Panc1 (cell line): ENCODE results near the gene RNU5B-1. TPM values are rescaled to one million over a fixed set of nuclear protein-coding genes. Genes with fewer than 3 reads are reported as not detected.

Experiments
- ATAC-seq: fragments of 200-7000 bp; cut with Tn5 transposase; 2 replicates; pipeline ENCODE4 v1.9.1; 2020; ENCODE audit warnings: mild to moderate bottlenecking, moderate library complexity
- BruUV-seq: library from RNA; stranded (reverse); fragments of 400-500 nt; replicated peaks from 2 replicates; lab custom pipeline; 2021; lab: Mats Ljungman, UMichigan
- CTCF ChIA-PET: fragments of 300-600 bp; sonication (Branson Sonifier 250); formaldehyde crosslinking; loops from one replicate; lab custom pipeline; 2022; ENCODE audit warnings: antibody characterized with exemption; lab: Charles Lee
- POLR2A ChIA-PET: fragments of 300-600 bp; sonication (Branson Sonifier 250); formaldehyde crosslinking; loops from one replicate; lab custom pipeline; 2022; ENCODE audit warnings: antibody characterized with exemption; lab: Charles Lee
- DNase-seq: peaks from one replicate; pipeline ENCODE4 v3.0.0-alpha.2; 2010; ENCODE audit warnings: low read depth, low spot score
- H3K27ac ChIP-seq: 2 replicates; pipeline ENCODE4 v1.5.1; 2011; ENCODE audit warnings: mild to moderate bottlenecking, low read length, inconsistent platforms
- H3K27me3 ChIP-seq: fragments of 200-500 bp; sonication (Bioruptor generic); 2 replicates; pipeline ENCODE4 v1.6.0; 2014; ENCODE audit warnings: low read length, inconsistent platforms; ENCODE audit not compliant: control insufficient read depth, insufficient read depth
- H3K36me3 ChIP-seq: fragments of 200-500 bp; sonication (Bioruptor generic); 2 replicates; pipeline ENCODE4 v1.5.1; 2014; ENCODE audit warnings: inconsistent platforms, mild to moderate bottlenecking, low read length, moderate library complexity; ENCODE audit not compliant: control insufficient read depth, insufficient read depth
- H3K4me1 ChIP-seq: 2 replicates; pipeline ENCODE4 v1.5.1; 2011; ENCODE audit warnings: inconsistent platforms, mild to moderate bottlenecking, low read length, moderate library complexity; ENCODE audit not compliant: control insufficient read depth, insufficient read depth
- H3K4me3 ChIP-seq, 2 experiments: 2 replicates each; pipeline ENCODE4 v1.5.1; 2011 to 2012; ENCODE audit warnings: low read depth in 2 of 2, low read length in 2 of 2, mild to moderate bottlenecking in 2 of 2, inconsistent platforms in 1 of 2, moderate library complexity in 1 of 2
- H3K9me3 ChIP-seq: fragments of 200-500 bp; sonication (Bioruptor generic); 2 replicates; pipeline ENCODE4 v1.5.1; 2014; ENCODE audit warnings: low read depth, mild to moderate bottlenecking, inconsistent platforms, low read length, moderate library complexity; ENCODE audit not compliant: control insufficient read depth, insufficient read depth
- POLR2AphosphoS5 ChIP-seq: IDR thresholded peaks from 2 replicates; pipeline ENCODE4 v1.6.1; 2012; ENCODE audit warnings: mild to moderate bottlenecking, low read depth, low read length, moderate library complexity
- SIN3A ChIP-seq: IDR thresholded peaks from 2 replicates; pipeline ENCODE4 v1.6.1; 2012; ENCODE audit warnings: low read depth, mild to moderate bottlenecking, low read length, moderate library complexity, borderline replicate concordance; ENCODE audit not compliant: insufficient read depth
- TCF7L2 ChIP-seq: IDR thresholded peaks from 2 replicates; pipeline ENCODE4 v1.6.1; 2011; ENCODE audit warnings: mild to moderate bottlenecking, low read depth, low read length, inconsistent platforms
- in situ Hi-C: cut with HindIII; loops from 2 replicates; pipeline ENCODE4 v1.10.0; 2016; ENCODE audit warnings: low sequenced_read_pairs, low pct_unique_long_range_greater_than_20kb
- intact Hi-C: fragments of 100-400 bp; cut with micrococcal nuclease; formaldehyde crosslinking; loops from one replicate; pipeline ENCODE4 v1.10.0; 2022; ENCODE audit not compliant: unreplicated experiment
- total RNA-seq: library from RNA; stranded (reverse); gene quantifications from one replicate; pipeline ENCODE4 v1.2.1, GENCODE V29; 2021; ENCODE audit not compliant: unreplicated experiment
- TF ChIP-seq, protein P1 (sequence below): fragments of 450-650 bp; IDR thresholded peaks from 2 replicates; pipeline ENCODE4 v1.5.1; 2017; ENCODE audit warnings: mild to moderate bottlenecking
- TF ChIP-seq, protein P2 (sequence below), 2 experiments: IDR thresholded peaks; 2 replicates each; pipeline ENCODE4 v1.6.1; 2011 to 2012; ENCODE audit warnings: low read depth in 2 of 2, control low read depth in 1 of 2, low read length in 1 of 2, mild to moderate bottlenecking in 1 of 2, moderate library complexity in 1 of 2; ENCODE audit not compliant: insufficient read depth in 1 of 2

The RNU5B-1 gene
- total RNA-seq, 1 experiment from 2014 or later, result not detected

DNA sequence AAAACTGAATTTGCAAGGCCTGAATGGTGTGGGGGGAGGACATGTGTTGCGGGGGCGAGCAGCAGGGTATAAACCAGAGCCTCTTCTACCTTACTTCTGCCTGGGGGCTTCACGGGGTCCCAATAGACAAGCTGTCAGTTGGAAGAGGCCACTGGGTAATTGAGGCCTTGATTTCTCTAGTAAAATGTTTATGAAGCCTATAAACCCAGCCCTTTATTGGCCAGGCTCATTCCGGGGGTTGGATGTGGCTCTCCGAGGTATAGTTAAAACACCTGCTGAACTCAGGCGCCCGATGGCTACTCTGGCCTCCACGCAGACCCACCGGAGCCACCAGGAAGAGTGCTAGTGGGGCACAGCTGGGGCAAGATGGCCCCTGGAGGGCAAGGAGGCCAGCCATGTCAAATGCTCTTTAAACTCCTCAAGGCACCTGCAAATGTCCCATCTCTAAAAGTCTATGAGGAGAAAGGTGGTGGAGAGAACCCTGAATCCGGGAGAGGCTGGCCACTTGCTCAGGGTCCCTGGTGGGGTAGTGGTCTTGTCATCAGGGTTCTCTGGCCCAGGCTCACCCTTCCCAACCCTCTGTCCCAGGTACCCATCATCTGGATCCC is 39.0 kb downstream of the RNU5B-1 start:
- no TSS peak for BruUV-seq
- no peak for ATAC-seq
- H3K4me3 ChIP-seq, result no peak overlapping the region
- H3K27ac ChIP-seq, result no peak overlapping the region
- TF ChIP-seq SIN3A, result no peak
- no peak for TF ChIP-seq TCF7L2
- TF ChIP-seq, protein P1, sequence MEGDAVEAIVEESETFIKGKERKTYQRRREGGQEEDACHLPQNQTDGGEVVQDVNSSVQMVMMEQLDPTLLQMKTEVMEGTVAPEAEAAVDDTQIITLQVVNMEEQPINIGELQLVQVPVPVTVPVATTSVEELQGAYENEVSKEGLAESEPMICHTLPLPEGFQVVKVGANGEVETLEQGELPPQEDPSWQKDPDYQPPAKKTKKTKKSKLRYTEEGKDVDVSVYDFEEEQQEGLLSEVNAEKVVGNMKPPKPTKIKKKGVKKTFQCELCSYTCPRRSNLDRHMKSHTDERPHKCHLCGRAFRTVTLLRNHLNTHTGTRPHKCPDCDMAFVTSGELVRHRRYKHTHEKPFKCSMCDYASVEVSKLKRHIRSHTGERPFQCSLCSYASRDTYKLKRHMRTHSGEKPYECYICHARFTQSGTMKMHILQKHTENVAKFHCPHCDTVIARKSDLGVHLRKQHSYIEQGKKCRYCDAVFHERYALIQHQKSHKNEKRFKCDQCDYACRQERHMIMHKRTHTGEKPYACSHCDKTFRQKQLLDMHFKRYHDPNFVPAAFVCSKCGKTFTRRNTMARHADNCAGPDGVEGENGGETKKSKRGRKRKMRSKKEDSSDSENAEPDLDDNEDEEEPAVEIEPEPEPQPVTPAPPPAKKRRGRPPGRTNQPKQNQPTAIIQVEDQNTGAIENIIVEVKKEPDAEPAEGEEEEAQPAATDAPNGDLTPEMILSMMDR, result no peak
- TF ChIP-seq, protein P2, sequence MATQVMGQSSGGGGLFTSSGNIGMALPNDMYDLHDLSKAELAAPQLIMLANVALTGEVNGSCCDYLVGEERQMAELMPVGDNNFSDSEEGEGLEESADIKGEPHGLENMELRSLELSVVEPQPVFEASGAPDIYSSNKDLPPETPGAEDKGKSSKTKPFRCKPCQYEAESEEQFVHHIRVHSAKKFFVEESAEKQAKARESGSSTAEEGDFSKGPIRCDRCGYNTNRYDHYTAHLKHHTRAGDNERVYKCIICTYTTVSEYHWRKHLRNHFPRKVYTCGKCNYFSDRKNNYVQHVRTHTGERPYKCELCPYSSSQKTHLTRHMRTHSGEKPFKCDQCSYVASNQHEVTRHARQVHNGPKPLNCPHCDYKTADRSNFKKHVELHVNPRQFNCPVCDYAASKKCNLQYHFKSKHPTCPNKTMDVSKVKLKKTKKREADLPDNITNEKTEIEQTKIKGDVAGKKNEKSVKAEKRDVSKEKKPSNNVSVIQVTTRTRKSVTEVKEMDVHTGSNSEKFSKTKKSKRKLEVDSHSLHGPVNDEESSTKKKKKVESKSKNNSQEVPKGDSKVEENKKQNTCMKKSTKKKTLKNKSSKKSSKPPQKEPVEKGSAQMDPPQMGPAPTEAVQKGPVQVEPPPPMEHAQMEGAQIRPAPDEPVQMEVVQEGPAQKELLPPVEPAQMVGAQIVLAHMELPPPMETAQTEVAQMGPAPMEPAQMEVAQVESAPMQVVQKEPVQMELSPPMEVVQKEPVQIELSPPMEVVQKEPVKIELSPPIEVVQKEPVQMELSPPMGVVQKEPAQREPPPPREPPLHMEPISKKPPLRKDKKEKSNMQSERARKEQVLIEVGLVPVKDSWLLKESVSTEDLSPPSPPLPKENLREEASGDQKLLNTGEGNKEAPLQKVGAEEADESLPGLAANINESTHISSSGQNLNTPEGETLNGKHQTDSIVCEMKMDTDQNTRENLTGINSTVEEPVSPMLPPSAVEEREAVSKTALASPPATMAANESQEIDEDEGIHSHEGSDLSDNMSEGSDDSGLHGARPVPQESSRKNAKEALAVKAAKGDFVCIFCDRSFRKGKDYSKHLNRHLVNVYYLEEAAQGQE (IDR thresholded peaks at IDR 0.05; ENCODE audit: insufficient read depth in 1 of 2, low read depth in 2 of 2, low read length in 1 of 2), result no peak
- TF ChIP-seq POLR2AphosphoS5, result no peak
- intact Hi-C loops (no loop called here), in situ Hi-C loops (no loop called here)
- H3K9me3 ChIP-seq, result no peaks in the 10 kb centered on the region
- POLR2A ChIA-PET, result interaction anchor here (0.7 kb wide), 1 partner anchor 321 kb away, joined by 18 read pairs; no protein-coding TSS in a partner anchor
- CTCF ChIA-PET, result no interaction called here
- no peak for DNase-seq
- H3K4me1 ChIP-seq, result no peaks in the 10 kb centered on the region
- H3K36me3 ChIP-seq, result no peaks in the 10 kb centered on the region
- no peaks in the 10 kb centered on the region for H3K27me3 ChIP-seq

DNA sequence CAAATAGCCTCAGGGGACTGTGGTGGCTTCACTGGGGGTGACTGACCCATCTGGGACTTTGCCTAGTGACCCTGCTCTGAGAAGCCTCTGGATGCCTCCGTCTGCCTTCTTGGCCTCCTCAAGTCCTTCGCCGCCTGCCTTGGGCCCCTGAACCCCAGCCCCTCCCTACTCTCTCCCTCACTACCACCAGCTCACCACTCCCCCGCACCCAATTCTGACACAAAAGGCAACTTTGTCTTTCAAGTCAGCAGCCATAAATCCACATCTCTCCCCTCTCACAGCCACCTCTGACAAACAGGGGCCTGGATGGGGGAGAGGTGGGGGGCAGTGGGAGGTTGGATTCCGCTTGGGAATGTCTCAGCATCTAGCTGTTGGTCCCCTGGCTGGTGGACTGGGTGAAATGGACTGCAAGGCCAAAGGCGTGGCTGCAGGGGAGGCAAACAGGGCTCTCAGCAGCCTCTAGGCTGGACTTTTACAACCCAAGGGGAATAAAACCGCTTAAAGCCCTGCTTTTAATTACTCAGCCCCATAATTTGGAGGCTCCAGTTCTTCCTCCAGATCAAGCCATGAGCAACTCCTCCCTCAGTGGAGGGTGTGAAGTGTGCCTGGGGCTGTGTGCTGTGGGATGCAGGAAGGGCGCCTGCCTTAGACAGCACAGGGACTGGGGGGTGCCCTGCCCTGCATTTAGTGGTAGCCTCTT is 39.9 kb downstream of the RNU5B-1 start:
- BruUV-seq, result no TSS peak
- H3K27ac ChIP-seq, result no peak overlapping the region
- DNase-seq, result no peak
- no peaks in the 10 kb centered on the region for H3K36me3 ChIP-seq
- ChIA-PET CTCF (no interaction called here), POLR2A (no interaction called here)
- in situ Hi-C loops, result no loop called here
- H3K27me3 ChIP-seq, result no peaks in the 10 kb centered on the region
- H3K9me3 ChIP-seq, result no peaks in the 10 kb centered on the region
- H3K4me3 ChIP-seq, result no peak overlapping the region
- no peak for ATAC-seq
- intact Hi-C loops, result no loop called here
- TF ChIP-seq POLR2AphosphoS5, result no peak
- TF ChIP-seq, protein P1, result no peak
- TF ChIP-seq, protein P2 (IDR thresholded peaks at IDR 0.05; ENCODE audit: insufficient read depth in 1 of 2, low read depth in 2 of 2, low read length in 1 of 2), result no peak
- no peak for TF ChIP-seq TCF7L2
- no peak for TF ChIP-seq SIN3A
- H3K4me1 ChIP-seq, result no peaks in the 10 kb centered on the region
